Measurements from ENCODE around the gene CBFA2T3.

DNA sequence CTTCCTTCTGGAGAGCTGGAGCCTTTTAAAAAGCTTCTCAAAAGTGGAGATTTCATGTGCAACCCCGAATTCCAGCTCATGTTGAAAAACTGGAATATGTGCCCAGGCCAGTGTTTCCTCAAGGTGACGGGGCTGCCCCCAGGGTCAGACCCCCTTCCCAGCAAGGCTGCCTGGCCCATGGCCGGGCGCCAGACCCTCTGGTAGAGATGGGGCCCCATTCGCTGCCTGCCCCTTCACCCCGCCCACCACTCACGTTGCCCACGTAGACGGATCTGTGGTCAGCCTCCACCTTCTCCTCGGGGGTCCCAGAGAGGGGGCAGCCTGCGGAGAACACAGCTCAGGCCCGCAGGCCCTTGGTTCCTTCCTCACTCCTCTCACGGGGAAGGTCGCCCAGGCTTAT, 111.7 kb downstream of the CBFA2T3 start:
- TF ChIP-seq, protein P1, sequence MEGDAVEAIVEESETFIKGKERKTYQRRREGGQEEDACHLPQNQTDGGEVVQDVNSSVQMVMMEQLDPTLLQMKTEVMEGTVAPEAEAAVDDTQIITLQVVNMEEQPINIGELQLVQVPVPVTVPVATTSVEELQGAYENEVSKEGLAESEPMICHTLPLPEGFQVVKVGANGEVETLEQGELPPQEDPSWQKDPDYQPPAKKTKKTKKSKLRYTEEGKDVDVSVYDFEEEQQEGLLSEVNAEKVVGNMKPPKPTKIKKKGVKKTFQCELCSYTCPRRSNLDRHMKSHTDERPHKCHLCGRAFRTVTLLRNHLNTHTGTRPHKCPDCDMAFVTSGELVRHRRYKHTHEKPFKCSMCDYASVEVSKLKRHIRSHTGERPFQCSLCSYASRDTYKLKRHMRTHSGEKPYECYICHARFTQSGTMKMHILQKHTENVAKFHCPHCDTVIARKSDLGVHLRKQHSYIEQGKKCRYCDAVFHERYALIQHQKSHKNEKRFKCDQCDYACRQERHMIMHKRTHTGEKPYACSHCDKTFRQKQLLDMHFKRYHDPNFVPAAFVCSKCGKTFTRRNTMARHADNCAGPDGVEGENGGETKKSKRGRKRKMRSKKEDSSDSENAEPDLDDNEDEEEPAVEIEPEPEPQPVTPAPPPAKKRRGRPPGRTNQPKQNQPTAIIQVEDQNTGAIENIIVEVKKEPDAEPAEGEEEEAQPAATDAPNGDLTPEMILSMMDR (IDR thresholded peaks at IDR 0.05), result no peak
- no peak for TF ChIP-seq POLR2AphosphoS5 (IDR thresholded peaks at IDR 0.05)
